Type B pancreatic cell (in vitro differentiated cells): ENCODE results near the gene TPM2. TPM values are rescaled to one million over a fixed set of nuclear protein-coding genes. Genes with fewer than 3 reads are reported as not detected.

ENCODE experiments used
- DNase-seq: peaks from one replicate; pipeline ENCODE4 v3.0.0; 2021; ENCODE audit warnings: mixed read lengths; ENCODE audit not compliant: unreplicated experiment; ENCODE audit errors: extremely low spot score
- H3K27ac Mint-ChIP-seq: 2 replicates; pipeline ENCODE4 v1.8.0; 2021; ENCODE audit warnings: mild to moderate bottlenecking, mixed read lengths
- H3K27me3 Mint-ChIP-seq: 2 replicates; pipeline ENCODE4 v1.8.0; 2021; ENCODE audit warnings: mixed read lengths
- H3K36me3 Mint-ChIP-seq: 2 replicates; pipeline ENCODE4 v1.8.0; 2021; ENCODE audit warnings: mixed read lengths
- H3K4me1 Mint-ChIP-seq: one replicate; pipeline ENCODE4 v1.8.0; 2021; ENCODE audit warnings: mixed read lengths; ENCODE audit not compliant: unreplicated experiment
- H3K4me3 Mint-ChIP-seq: 2 replicates; pipeline ENCODE4 v1.8.0; 2021; ENCODE audit warnings: mild to moderate bottlenecking, mixed read lengths
- H3K9me3 Mint-ChIP-seq: 2 replicates; pipeline ENCODE4 v1.8.0; 2021; ENCODE audit warnings: mixed read lengths
- total RNA-seq: library from RNA; stranded (reverse); gene quantifications from 2 replicates; pipeline ENCODE4 v1.2.1, GENCODE V29; 2021; ENCODE audit warnings: low replicate concordance
- TF ChIP-seq, protein P1 (sequence below): fragments of 200-600 bp; sonication (generic); conservative IDR thresholded peaks from 2 replicates; pipeline ENCODE4 v1.5.0; 2021; ENCODE audit warnings: antibody characterized with exemption, mild to moderate bottlenecking

The TPM2 gene
- total RNA-seq, 1 donor from 2014 or later = 241 TPM

DNA sequence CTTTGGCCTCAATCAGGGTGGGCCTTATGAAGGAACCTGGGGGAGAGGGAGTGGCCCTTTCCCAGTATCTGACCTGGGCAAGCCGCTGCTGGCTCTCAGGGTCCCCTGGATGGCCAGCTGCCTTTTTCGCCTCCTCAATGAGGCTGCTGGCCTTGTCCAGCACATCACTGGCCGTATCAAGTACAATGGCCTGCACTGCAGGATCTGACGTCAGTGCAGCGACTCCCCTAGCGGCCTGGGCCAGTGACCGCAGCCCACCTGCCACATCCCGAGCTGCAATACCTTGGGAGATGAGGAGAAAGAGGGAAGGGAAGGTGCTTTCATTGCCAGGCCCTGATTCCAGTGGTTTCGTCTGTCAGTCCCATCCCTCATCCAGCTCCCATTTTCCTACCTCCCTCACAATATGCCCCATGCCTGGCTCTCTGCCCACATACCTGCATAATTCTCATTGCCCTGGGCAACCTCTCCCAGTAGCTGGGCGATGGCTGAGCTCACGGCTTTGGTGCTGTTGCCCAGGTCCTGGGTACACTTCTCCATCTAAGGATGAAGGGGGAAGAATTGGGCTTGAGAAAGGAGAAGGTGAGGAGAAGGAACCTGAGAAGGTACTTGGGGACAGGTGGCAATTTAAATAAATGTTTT is 23.2 kb upstream of the TPM2 start:
- peaks cover 41% of the 10 kb centered on the region for H3K36me3 Mint-ChIP-seq
- TF ChIP-seq, protein P1, sequence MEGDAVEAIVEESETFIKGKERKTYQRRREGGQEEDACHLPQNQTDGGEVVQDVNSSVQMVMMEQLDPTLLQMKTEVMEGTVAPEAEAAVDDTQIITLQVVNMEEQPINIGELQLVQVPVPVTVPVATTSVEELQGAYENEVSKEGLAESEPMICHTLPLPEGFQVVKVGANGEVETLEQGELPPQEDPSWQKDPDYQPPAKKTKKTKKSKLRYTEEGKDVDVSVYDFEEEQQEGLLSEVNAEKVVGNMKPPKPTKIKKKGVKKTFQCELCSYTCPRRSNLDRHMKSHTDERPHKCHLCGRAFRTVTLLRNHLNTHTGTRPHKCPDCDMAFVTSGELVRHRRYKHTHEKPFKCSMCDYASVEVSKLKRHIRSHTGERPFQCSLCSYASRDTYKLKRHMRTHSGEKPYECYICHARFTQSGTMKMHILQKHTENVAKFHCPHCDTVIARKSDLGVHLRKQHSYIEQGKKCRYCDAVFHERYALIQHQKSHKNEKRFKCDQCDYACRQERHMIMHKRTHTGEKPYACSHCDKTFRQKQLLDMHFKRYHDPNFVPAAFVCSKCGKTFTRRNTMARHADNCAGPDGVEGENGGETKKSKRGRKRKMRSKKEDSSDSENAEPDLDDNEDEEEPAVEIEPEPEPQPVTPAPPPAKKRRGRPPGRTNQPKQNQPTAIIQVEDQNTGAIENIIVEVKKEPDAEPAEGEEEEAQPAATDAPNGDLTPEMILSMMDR = no peak

DNA sequence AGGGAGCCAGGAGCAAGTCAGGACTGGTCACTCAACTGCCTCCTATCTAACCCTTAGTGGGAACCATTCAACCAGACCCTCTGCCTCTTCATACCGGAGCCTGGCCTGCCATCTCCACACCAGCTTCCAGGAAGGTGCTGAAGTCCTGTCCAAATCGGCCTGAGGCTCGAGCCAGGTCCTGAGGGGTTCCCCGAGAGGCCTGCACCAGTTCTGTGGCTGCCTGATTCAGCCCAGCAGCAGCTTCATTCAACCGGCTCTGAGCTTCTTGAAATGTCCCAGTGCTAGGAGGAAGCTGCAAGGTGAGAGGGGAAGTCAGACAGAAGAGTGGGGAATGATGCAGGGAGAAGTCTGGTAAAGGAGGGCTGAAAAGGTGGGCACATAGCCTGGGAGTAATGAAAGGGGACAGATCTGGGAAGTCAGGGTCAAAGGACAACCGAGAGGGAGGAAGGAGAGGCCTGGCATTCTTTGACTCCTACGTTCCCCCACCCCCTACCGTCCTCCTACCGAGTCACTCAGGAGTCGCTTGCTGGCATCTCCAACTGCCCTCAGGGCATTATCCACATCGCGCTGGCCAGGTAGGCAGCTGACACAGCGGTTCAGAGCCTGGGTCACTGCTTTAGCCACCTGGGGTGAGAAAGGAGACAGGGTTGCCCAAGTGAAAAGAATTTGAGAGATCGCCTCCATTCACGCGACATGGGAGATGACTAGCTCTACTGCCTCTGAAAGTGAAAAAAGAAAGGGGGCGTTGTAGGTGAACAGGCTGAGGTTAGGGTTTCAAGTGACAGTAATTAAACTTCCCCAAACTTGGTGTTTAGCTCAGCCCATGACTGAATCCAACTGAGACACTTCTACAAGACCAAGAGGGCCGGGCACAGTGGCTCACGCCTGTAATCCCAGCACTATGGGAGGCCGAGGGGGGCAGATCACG is 22.0 kb upstream of the TPM2 start:
- no peak overlapping the region for H3K27ac Mint-ChIP-seq
- DNase-seq = no peak
- H3K4me3 Mint-ChIP-seq = no peak overlapping the region
- TF ChIP-seq, protein P1 = no peak
- H3K27me3 Mint-ChIP-seq = no peaks in the 10 kb centered on the region
- H3K4me1 Mint-ChIP-seq = no peaks in the 10 kb centered on the region
- no peaks in the 10 kb centered on the region for H3K9me3 Mint-ChIP-seq
- H3K36me3 Mint-ChIP-seq = peaks cover 49% of the 10 kb centered on the region

More for the DNA sequence above, 23.2 kb upstream of the TPM2 start:
- H3K9me3 Mint-ChIP-seq = no peaks in the 10 kb centered on the region
- DNase-seq = no peak
- H3K4me1 Mint-ChIP-seq = no peaks in the 10 kb centered on the region
- H3K27ac Mint-ChIP-seq = no peak overlapping the region
- no peak overlapping the region for H3K4me3 Mint-ChIP-seq
- H3K27me3 Mint-ChIP-seq = no peaks in the 10 kb centered on the region

DNA sequence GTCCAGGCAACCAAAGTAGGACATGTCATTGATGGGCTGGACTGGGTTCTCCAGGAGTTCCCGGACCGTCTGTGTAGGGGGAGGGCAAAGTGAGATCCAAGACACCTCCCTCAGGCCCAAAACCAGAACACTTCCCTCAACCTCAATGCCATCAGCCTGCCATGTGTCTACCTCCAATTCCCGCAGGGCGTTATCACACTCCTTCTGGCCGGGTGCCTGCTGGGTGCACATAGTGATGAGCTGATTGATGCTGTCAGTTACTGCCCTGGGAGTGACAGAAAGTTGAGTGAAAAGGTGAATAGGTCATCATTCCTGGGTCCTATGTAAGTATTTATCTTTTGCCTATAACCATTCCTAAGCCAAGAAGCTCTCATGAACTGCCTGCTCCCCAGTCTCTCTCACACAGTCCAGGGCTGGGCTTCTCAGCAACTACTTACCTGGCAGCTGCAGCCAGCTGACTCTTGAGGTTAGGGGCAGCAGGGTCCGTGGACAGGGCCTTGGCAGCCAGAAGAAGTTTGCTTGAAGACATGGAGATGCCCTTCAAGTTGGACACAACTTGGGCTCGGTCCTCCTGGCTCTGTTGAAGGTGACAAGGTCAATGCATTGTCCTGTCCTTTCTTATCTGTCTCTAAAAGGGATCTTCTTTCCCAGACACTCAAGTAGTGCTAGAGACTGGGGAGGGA is 21.2 kb upstream of the TPM2 start:
- no peaks in the 10 kb centered on the region for H3K4me1 Mint-ChIP-seq
- no peaks in the 10 kb centered on the region for H3K9me3 Mint-ChIP-seq
- no peak overlapping the region for H3K4me3 Mint-ChIP-seq
- peaks cover 46% of the 10 kb centered on the region for H3K36me3 Mint-ChIP-seq
- no peak for DNase-seq
- no peak overlapping the region for H3K27ac Mint-ChIP-seq
- TF ChIP-seq, protein P1 = no peak
- H3K27me3 Mint-ChIP-seq = no peaks in the 10 kb centered on the region

- Mint-ChIP-seq H3K4me3 (no peak overlapping the region), H3K36me3 (peaks cover 40% of the 10 kb centered on the region), H3K4me1 (no peaks in the 10 kb centered on the region), H3K27ac (no peak overlapping the region), H3K27me3 (no peaks in the 10 kb centered on the region), H3K9me3 (no peaks in the 10 kb centered on the region)
- TF ChIP-seq, protein P1 = no peak
- DNase-seq = no peak
Measured at GRCh38 chr9:35708146-35708545, 18.4 kb upstream of the TPM2 start.

GRCh38 chr9:35706951-35707350 is 17.2 kb upstream of the TPM2 start:
- Mint-ChIP-seq H3K27me3 (no peaks in the 10 kb centered on the region), H3K36me3 (peaks cover 46% of the 10 kb centered on the region), H3K4me1 (no peaks in the 10 kb centered on the region), H3K4me3 (no peak overlapping the region), H3K9me3 (no peaks in the 10 kb centered on the region), H3K27ac (no peak overlapping the region)
- TF ChIP-seq, protein P1 = no peak
- DNase-seq = no peak
